ENCODE results near the gene LSAMP. TPM values are rescaled to one million over a fixed set of nuclear protein-coding genes. Genes with fewer than 3 reads are reported as not detected.

The LSAMP gene
- total RNA-seq, 1 experiment from 2014 or later = 5.7 TPM

DNA sequence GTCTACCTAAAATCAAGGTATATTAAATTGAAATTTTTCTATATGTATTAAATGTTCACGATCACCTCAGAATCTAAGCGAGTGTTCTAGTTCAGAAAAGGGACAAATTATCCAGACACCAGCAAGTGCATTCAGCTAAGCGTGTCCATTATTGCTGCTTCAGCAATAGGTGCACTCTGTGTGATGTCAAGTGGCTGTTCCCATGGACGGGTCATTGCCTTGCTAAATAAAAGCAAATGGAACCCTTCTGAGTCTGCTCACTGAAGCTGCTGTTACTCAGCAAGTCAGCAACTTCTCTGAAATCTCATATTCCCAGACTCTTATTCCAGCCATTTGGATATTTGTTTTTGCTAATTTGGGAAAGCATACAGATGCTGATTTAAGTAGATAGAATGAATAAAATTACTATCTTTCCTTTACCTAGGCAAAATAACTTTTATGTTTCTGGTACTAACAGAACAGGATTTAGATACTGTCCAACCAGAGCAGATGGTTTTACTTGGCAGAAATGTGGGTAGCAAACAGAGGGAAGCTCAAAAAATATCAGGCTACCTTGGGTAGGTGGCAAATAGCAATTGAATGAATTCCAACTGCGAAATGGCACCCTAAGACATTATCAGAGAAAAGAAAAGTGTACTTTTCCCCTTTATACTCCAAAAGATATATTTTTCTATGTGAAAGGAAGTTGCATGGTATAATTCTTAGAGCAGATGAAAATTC lies 415.0 kb downstream of the LSAMP start:
- ATAC-seq (no peak), DNase-seq (ENCODE audit: low spot score) (no peak)
- no peak for TF ChIP-seq NFYB (CRISPR knock-in tag; conservative IDR thresholded peaks at IDR 0.05; ENCODE audit: low read depth)
- TF ChIP-seq, protein P1, sequence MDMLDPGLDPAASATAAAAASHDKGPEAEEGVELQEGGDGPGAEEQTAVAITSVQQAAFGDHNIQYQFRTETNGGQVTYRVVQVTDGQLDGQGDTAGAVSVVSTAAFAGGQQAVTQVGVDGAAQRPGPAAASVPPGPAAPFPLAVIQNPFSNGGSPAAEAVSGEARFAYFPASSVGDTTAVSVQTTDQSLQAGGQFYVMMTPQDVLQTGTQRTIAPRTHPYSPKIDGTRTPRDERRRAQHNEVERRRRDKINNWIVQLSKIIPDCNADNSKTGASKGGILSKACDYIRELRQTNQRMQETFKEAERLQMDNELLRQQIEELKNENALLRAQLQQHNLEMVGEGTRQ (CRISPR knock-in tag; IDR thresholded peaks at IDR 0.05) = no peak
- no peak for TF ChIP-seq IRF2 (CRISPR knock-in tag; IDR thresholded peaks at IDR 0.05; ENCODE audit: borderline replicate concordance, low read depth)
- no peak for TF ChIP-seq CREM (CRISPR knock-in tag; IDR thresholded peaks at IDR 0.05)
- no peak for TF ChIP-seq HMGA2 (CRISPR knock-in tag; IDR thresholded peaks at IDR 0.05)
- no peak for TF ChIP-seq ZNF671 (CRISPR knock-in tag; IDR thresholded peaks at IDR 0.05)
- no peak for TF ChIP-seq ESRRA (CRISPR knock-in tag; IDR thresholded peaks at IDR 0.05; ENCODE audit: borderline replicate concordance)
- no peak for TF ChIP-seq GABPB1 (CRISPR knock-in tag; IDR thresholded peaks at IDR 0.05)
- no peak for TF ChIP-seq JAZF1 (CRISPR knock-in tag; IDR thresholded peaks at IDR 0.05)
- no peak for TF ChIP-seq NR3C1 (CRISPR knock-in tag; conservative IDR thresholded peaks at IDR 0.05; ENCODE audit: low read depth)
- TF ChIP-seq NFE2L1 (CRISPR knock-in tag; IDR thresholded peaks at IDR 0.05) = no peak
- no peak for TF ChIP-seq CREB1 (CRISPR knock-in tag; IDR thresholded peaks at IDR 0.05)
- TF ChIP-seq ETV6 (CRISPR knock-in tag; IDR thresholded peaks at IDR 0.05) = no peak
- no peak overlapping the region for H3K4me3 Mint-ChIP-seq
- H3K36me3 Mint-ChIP-seq = no peaks in the 10 kb centered on the region
- no peaks in the 10 kb centered on the region for H3K9me3 Mint-ChIP-seq
- no peaks in the 10 kb centered on the region for H3K27me3 Mint-ChIP-seq (ENCODE audit: low read depth)
- ChIA-PET CTCF (no interaction called here), POLR2A (interaction anchor here (0.5 kb wide), 1 partner anchor 773 kb away, joined by 4 read pairs; no protein-coding TSS in a partner anchor)
- no peak overlapping the region for H3K27ac Mint-ChIP-seq
- peaks cover 23% of the 10 kb centered on the region for H3K4me1 Mint-ChIP-seq

DNA sequence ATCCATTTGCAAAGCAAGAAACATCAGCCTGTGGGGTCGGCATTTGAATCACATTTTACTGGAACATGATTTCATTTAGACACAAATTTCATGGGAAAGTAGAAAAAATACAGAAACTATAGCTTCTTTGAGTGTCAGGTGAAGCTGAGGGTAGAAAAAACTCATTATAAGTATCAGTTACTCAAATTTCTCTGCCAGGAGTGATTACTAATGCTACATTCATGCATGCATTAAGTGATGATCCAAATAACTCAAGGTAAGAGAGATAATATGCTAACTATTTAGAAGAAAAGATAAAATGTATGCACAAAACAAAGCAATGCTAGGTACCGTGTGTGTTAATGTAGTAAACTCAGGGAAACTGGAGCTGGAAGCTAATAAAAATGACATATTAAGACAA lies 416.0 kb downstream of the LSAMP start:
- no peaks in the 10 kb centered on the region for H3K9me3 Mint-ChIP-seq
- H3K27me3 Mint-ChIP-seq (ENCODE audit: low read depth) = no peaks in the 10 kb centered on the region
- POLR2A ChIA-PET = no interaction called here
- ATAC-seq (no peak), DNase-seq (ENCODE audit: low spot score) (no peak)
- peaks cover 14% of the 10 kb centered on the region for H3K4me1 Mint-ChIP-seq
- H3K4me3 Mint-ChIP-seq = no peak overlapping the region
- TF ChIP-seq, protein P2, sequence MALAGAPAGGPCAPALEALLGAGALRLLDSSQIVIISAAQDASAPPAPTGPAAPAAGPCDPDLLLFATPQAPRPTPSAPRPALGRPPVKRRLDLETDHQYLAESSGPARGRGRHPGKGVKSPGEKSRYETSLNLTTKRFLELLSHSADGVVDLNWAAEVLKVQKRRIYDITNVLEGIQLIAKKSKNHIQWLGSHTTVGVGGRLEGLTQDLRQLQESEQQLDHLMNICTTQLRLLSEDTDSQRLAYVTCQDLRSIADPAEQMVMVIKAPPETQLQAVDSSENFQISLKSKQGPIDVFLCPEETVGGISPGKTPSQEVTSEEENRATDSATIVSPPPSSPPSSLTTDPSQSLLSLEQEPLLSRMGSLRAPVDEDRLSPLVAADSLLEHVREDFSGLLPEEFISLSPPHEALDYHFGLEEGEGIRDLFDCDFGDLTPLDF (CRISPR knock-in tag; IDR thresholded peaks at IDR 0.05) = no peak
- TF ChIP-seq NFE2L1 (CRISPR knock-in tag; IDR thresholded peaks at IDR 0.05) = no peak
- TF ChIP-seq, protein P3, sequence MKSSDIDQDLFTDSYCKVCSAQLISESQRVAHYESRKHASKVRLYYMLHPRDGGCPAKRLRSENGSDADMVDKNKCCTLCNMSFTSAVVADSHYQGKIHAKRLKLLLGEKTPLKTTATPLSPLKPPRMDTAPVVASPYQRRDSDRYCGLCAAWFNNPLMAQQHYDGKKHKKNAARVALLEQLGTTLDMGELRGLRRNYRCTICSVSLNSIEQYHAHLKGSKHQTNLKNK (CRISPR knock-in tag; IDR thresholded peaks at IDR 0.05) = no peak
- TF ChIP-seq FOXP1 (CRISPR knock-in tag; IDR thresholded peaks at IDR 0.05; ENCODE audit: borderline replicate concordance) = no peak
- TF ChIP-seq ZNF423 (CRISPR knock-in tag; IDR thresholded peaks at IDR 0.05) = no peak
- no peak for TF ChIP-seq ATF1 (CRISPR knock-in tag; IDR thresholded peaks at IDR 0.05)
- TF ChIP-seq, protein P1 (CRISPR knock-in tag; IDR thresholded peaks at IDR 0.05) = no peak
- no peak overlapping the region for H3K27ac Mint-ChIP-seq
- no peaks in the 10 kb centered on the region for H3K36me3 Mint-ChIP-seq
- CTCF ChIA-PET = no interaction called here

DNA sequence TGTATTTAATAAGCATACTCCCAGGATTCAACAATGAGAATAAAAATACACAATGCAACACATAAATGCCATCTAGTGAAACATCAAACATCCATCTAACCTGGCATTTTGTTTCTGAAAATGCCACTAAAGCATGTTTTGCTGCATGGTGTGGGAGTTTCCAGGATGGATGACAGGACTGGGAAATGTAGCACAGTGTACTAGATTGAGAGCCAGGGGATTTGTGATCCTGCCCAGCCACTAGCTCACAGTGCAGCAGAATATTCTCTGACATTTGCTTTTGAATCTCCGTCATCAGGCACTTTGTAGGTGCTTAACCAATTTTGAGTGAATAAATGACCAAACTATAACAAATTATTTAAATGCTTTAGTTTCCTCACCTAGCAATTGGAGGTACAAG lies 417.1 kb downstream of the LSAMP start:
- Mint-ChIP-seq H3K27me3 (ENCODE audit: low read depth) (no peaks in the 10 kb centered on the region), H3K27ac (no peak overlapping the region), H3K36me3 (no peaks in the 10 kb centered on the region), H3K4me1 (peaks cover 13% of the 10 kb centered on the region), H3K4me3 (no peak overlapping the region), H3K9me3 (no peaks in the 10 kb centered on the region)
- ATAC-seq (no peak), DNase-seq (ENCODE audit: low spot score) (no peak)
- ChIA-PET POLR2A (no interaction called here), CTCF (no interaction called here)
- no peak for TF ChIP-seq NR1H2 (CRISPR knock-in tag; IDR thresholded peaks at IDR 0.05)
- TF ChIP-seq ZNF219 (CRISPR knock-in tag; IDR thresholded peaks at IDR 0.05; ENCODE audit: borderline replicate concordance) = no peak
- no peak for TF ChIP-seq ZNF138 (CRISPR knock-in tag; conservative IDR thresholded peaks at IDR 0.05)
- TF ChIP-seq, protein P4, sequence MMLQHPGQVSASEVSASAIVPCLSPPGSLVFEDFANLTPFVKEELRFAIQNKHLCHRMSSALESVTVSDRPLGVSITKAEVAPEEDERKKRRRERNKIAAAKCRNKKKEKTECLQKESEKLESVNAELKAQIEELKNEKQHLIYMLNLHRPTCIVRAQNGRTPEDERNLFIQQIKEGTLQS (CRISPR knock-in tag; conservative IDR thresholded peaks at IDR 0.05) = no peak
- no peak for TF ChIP-seq EMX1 (CRISPR knock-in tag; IDR thresholded peaks at IDR 0.05)
- TF ChIP-seq, protein P5, sequence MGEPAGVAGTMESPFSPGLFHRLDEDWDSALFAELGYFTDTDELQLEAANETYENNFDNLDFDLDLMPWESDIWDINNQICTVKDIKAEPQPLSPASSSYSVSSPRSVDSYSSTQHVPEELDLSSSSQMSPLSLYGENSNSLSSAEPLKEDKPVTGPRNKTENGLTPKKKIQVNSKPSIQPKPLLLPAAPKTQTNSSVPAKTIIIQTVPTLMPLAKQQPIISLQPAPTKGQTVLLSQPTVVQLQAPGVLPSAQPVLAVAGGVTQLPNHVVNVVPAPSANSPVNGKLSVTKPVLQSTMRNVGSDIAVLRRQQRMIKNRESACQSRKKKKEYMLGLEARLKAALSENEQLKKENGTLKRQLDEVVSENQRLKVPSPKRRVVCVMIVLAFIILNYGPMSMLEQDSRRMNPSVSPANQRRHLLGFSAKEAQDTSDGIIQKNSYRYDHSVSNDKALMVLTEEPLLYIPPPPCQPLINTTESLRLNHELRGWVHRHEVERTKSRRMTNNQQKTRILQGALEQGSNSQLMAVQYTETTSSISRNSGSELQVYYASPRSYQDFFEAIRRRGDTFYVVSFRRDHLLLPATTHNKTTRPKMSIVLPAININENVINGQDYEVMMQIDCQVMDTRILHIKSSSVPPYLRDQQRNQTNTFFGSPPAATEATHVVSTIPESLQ (CRISPR knock-in tag; IDR thresholded peaks at IDR 0.05) = no peak
- TF ChIP-seq RELA (CRISPR knock-in tag; IDR thresholded peaks at IDR 0.05; ENCODE audit: borderline replicate concordance) = no peak
- TF ChIP-seq, protein P6, sequence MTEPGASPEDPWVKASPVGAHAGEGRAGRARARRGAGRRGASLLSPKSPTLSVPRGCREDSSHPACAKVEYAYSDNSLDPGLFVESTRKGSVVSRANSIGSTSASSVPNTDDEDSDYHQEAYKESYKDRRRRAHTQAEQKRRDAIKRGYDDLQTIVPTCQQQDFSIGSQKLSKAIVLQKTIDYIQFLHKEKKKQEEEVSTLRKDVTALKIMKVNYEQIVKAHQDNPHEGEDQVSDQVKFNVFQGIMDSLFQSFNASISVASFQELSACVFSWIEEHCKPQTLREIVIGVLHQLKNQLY (CRISPR knock-in tag; IDR thresholded peaks at IDR 0.05) = no peak
- no peak for TF ChIP-seq SMAD3 (CRISPR knock-in tag; IDR thresholded peaks at IDR 0.05; ENCODE audit: borderline replicate concordance)
- TF ChIP-seq ZBTB21 (CRISPR knock-in tag; IDR thresholded peaks at IDR 0.05; ENCODE audit: borderline replicate concordance) = no peak
- no peak for TF ChIP-seq NR3C1 (CRISPR knock-in tag; conservative IDR thresholded peaks at IDR 0.05; ENCODE audit: low read depth)
